ENCODE results near the gene PICALM.

Gene PICALM

GRCh38 chr11:86079421-86079820 lies 10.5 kb upstream of the PICALM start:
- DNase-seq (ENCODE audit: low spot score) = no peak

GRCh38 chr11:86073948-86074347 lies 5.1 kb upstream of the PICALM start:
- no peak for DNase-seq (ENCODE audit: low spot score)

- DNase-seq (ENCODE audit: low spot score) = no peak
Measured at GRCh38 chr11:86072211-86072610, 3.3 kb upstream of the PICALM start.

GRCh38 chr11:86070142-86071056 lies 1.5 kb upstream of the PICALM start:
- DNase-seq (ENCODE audit: low spot score) = no peak

- DNase-seq (ENCODE audit: low spot score) = peak; percentile 41
Measured at GRCh38 chr11:86069408-86070101, 671 bp upstream of the PICALM start.

- DNase-seq (ENCODE audit: low spot score) = peak; percentile 41
Measured at GRCh38 chr11:86068138-86068871, 579 bp downstream of the PICALM start.

GRCh38 chr11:86067851-86068137 lies 1.1 kb downstream of the PICALM start:
- no peak for DNase-seq (ENCODE audit: low spot score)

GRCh38 chr11:86067009-86067850 lies 1.7 kb downstream of the PICALM start:
- DNase-seq (ENCODE audit: low spot score) = no peak

- no peak for DNase-seq (ENCODE audit: low spot score)
Measured at GRCh38 chr11:86066657-86067008, 2.3 kb downstream of the PICALM start.

GRCh38 chr11:86066033-86066432 lies 2.9 kb downstream of the PICALM start:
- DNase-seq (ENCODE audit: low spot score) = no peak

GRCh38 chr11:86064220-86064803 lies 4.6 kb downstream of the PICALM start:
- no peak for DNase-seq (ENCODE audit: low spot score)

- DNase-seq (ENCODE audit: low spot score) = no peak
Measured at GRCh38 chr11:86063536-86063935, 5.3 kb downstream of the PICALM start.

- no peak for DNase-seq (ENCODE audit: low spot score)
Measured at GRCh38 chr11:86062719-86063118, 6.2 kb downstream of the PICALM start.

- no peak for DNase-seq (ENCODE audit: low spot score)
Measured at GRCh38 chr11:86061483-86062205, 7.2 kb downstream of the PICALM start.

GRCh38 chr11:86060544-86060943 lies 8.3 kb downstream of the PICALM start:
- DNase-seq (ENCODE audit: low spot score) = no peak

GRCh38 chr11:86058360-86058759 lies 10.5 kb downstream of the PICALM start:
- no peak for DNase-seq (ENCODE audit: low spot score)

- no peak for DNase-seq (ENCODE audit: low spot score)
Measured at GRCh38 chr11:86056351-86056854, 12.5 kb downstream of the PICALM start.

- peak; percentile 55 for DNase-seq (ENCODE audit: low spot score)
Measured at GRCh38 chr11:86052693-86053641, 15.9 kb downstream of the PICALM start.

- DNase-seq (ENCODE audit: low spot score) = no peak
Measured at GRCh38 chr11:86050196-86050709, 18.6 kb downstream of the PICALM start.
